Dendritic cell treated with granulocyte-macrophage colony-stimulating factor and Interleukin-4, amounts not matched to agents 40 ng/mL and 50 ng/mL, for 4 days (primary cell): Measurements from ENCODE around the gene LENG8.

Source experiments
- H3K27ac Mint-ChIP-seq: one replicate; pipeline ENCODE4 v1.8.0; 2022; ENCODE audit warnings: mild to moderate bottlenecking, mixed read lengths
- H3K27me3 Mint-ChIP-seq: one replicate; pipeline ENCODE4 v1.8.0; 2022; ENCODE audit warnings: mild to moderate bottlenecking, mixed read lengths
- H3K36me3 Mint-ChIP-seq: one replicate; pipeline ENCODE4 v1.8.0; 2022; ENCODE audit warnings: low read depth, mixed read lengths
- H3K4me1 Mint-ChIP-seq: one replicate; pipeline ENCODE4 v1.8.0; 2022; ENCODE audit warnings: low read depth, mixed read lengths
- H3K4me3 Mint-ChIP-seq: one replicate; pipeline ENCODE4 v1.8.0; 2022; ENCODE audit warnings: mild to moderate bottlenecking, moderate library complexity, mixed read lengths
- H3K9me3 Mint-ChIP-seq: one replicate; pipeline ENCODE4 v1.8.0; 2022; ENCODE audit warnings: mixed read lengths
- intact Hi-C: fragments of 100-400 bp; cut with micrococcal nuclease; formaldehyde crosslinking; loops from one replicate; pipeline ENCODE4 v1.15.0; 2022

Gene LENG8

GRCh38 chr19:54456423-54457373 is 7.7 kb downstream of the LENG8 start:
- intact Hi-C loops = no loop called here
- H3K27me3 Mint-ChIP-seq = no peaks in the 10 kb centered on the region
- no peaks in the 10 kb centered on the region for H3K9me3 Mint-ChIP-seq
- H3K4me3 Mint-ChIP-seq = no peak overlapping the region
- peaks cover 52% of the 10 kb centered on the region for H3K4me1 Mint-ChIP-seq
- H3K27ac Mint-ChIP-seq = no peak overlapping the region
- peaks cover 100% of the 10 kb centered on the region for H3K36me3 Mint-ChIP-seq

DNA sequence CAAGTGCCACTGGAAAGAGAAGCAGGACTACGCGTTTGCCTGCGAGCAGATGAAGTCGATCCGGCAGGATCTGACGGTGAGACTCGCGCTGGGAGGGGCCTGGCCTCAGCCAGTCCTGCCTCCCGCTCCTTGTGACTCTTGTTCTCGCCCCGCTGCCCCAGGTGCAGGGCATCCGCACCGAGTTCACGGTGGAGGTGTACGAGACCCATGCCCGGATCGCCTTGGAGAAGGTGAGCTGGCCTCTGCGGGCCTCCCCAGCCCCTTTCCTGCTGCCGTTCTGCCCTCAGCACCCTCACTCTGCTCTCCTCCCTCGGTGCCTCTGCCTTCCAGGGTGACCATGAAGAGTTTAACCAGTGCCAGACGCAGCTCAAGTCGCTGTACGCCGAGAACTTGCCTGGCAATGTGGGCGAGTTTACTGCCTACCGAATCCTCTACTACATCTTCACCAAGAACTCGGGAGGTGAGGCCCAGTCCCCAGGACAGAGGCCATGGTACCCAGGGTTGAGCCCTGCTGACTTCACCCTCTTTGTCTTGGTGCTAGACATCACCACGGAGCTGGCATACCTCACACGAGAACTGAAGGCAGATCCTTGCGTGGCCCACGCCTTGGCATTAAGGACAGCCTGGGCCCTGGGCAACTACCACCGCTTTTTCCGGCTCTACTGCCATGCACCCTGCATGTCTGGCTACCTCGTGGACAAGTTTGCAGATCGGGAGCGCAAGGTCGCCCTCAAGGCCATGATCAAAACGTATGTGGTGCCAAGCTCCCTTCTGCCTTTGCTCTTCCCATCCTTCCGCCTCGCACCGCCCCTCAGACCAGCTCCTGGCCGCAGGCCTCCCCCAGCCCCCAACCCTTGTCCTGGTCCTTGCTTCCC is 9.0 kb downstream of the LENG8 start:
- intact Hi-C loops = no loop called here

DNA sequence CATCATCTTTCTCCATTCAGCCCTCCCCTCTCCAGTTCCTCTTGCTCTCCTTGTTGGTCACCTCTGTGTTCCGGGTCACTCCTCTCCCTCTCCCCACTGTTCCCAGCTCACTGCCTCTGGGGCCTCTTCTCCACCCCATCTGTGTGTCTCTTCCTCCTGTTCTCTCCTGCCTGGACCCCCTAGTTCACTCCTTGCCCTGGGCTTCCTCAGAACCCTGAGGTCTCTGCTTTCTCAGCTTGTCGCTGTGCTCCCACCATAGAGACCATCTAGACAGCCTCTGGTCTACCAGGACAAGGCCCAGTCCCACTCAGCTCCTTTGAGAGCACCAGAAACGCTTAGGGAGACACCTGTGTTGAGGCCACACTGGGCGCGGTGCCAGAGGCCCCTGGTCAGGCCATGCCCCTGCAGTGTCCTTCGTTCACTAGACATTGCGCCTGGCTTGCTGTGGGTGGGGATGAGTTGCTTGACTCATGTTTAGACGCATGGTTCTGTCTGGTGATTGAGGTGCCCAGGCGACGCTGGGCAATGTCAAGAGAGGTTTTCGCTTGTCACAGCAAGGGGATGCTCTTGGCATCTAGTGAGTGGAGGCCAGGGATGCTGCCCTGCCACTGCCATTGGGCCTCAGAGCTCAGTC is 9.8 kb downstream of the LENG8 start:
- no peak overlapping the region for H3K4me3 Mint-ChIP-seq
- peaks cover 51% of the 10 kb centered on the region for H3K4me1 Mint-ChIP-seq
- H3K9me3 Mint-ChIP-seq = no peaks in the 10 kb centered on the region
- H3K27me3 Mint-ChIP-seq = no peaks in the 10 kb centered on the region
- intact Hi-C loops = no loop called here
- peaks cover 91% of the 10 kb centered on the region for H3K36me3 Mint-ChIP-seq
- H3K27ac Mint-ChIP-seq = peak overlapping the region; percentile 8

More for the DNA sequence above, 9.0 kb downstream of the LENG8 start:
- H3K27me3 Mint-ChIP-seq = no peaks in the 10 kb centered on the region
- no peaks in the 10 kb centered on the region for H3K9me3 Mint-ChIP-seq
- peaks cover 59% of the 10 kb centered on the region for H3K4me1 Mint-ChIP-seq
- H3K4me3 Mint-ChIP-seq = no peak overlapping the region
- peaks cover 99% of the 10 kb centered on the region for H3K36me3 Mint-ChIP-seq
- peak overlapping the region; percentile 8 for H3K27ac Mint-ChIP-seq

- Mint-ChIP-seq H3K9me3 (no peaks in the 10 kb centered on the region), H3K27ac (peak overlapping the region; percentile 17), H3K27me3 (no peaks in the 10 kb centered on the region), H3K36me3 (peaks cover 83% of the 10 kb centered on the region), H3K4me1 (peaks cover 59% of the 10 kb centered on the region), H3K4me3 (no peak overlapping the region)
- intact Hi-C loops = no loop called here
Observed at GRCh38 chr19:54459282-54460229, 10.6 kb downstream of the LENG8 start.

GRCh38 chr19:54460230-54461005 is 11.4 kb downstream of the LENG8 start:
- Mint-ChIP-seq H3K9me3 (no peaks in the 10 kb centered on the region), H3K27me3 (peaks cover 4% of the 10 kb centered on the region), H3K36me3 (peaks cover 75% of the 10 kb centered on the region), H3K27ac (peak overlapping the region; percentile 17), H3K4me3 (no peak overlapping the region), H3K4me1 (peaks cover 63% of the 10 kb centered on the region)
- intact Hi-C loops = no loop called here

GRCh38 chr19:54461210-54461609 is 12.2 kb downstream of the LENG8 start:
- Mint-ChIP-seq H3K4me1 (peaks cover 63% of the 10 kb centered on the region), H3K4me3 (no peak overlapping the region), H3K27me3 (peaks cover 12% of the 10 kb centered on the region), H3K9me3 (no peaks in the 10 kb centered on the region), H3K27ac (peak overlapping the region; percentile 95), H3K36me3 (peaks cover 67% of the 10 kb centered on the region)
- intact Hi-C loops = no loop called here

GRCh38 chr19:54461613-54462012 is 12.6 kb downstream of the LENG8 start:
- peak overlapping the region; percentile 78 for H3K4me3 Mint-ChIP-seq
- peak overlapping the region; percentile 95 for H3K27ac Mint-ChIP-seq
- peaks cover 15% of the 10 kb centered on the region for H3K27me3 Mint-ChIP-seq
- peaks cover 63% of the 10 kb centered on the region for H3K36me3 Mint-ChIP-seq
- no peaks in the 10 kb centered on the region for H3K9me3 Mint-ChIP-seq
- intact Hi-C loops = loop anchor here (1.0 kb wide), 1 partner anchor 13 kb away; no protein-coding TSS in a partner anchor
- H3K4me1 Mint-ChIP-seq = peaks cover 63% of the 10 kb centered on the region

- H3K4me1 Mint-ChIP-seq = peaks cover 63% of the 10 kb centered on the region
- no peaks in the 10 kb centered on the region for H3K9me3 Mint-ChIP-seq
- peak overlapping the region; percentile 78 for H3K4me3 Mint-ChIP-seq
- H3K36me3 Mint-ChIP-seq = peaks cover 57% of the 10 kb centered on the region
- peaks cover 19% of the 10 kb centered on the region for H3K27me3 Mint-ChIP-seq
- intact Hi-C loops = loop anchor here (1.0 kb wide), 1 partner anchor 14 kb away; no protein-coding TSS in a partner anchor
- peak overlapping the region; percentile 95 for H3K27ac Mint-ChIP-seq
Observed at GRCh38 chr19:54462047-54462654, 13.2 kb downstream of the LENG8 start.

GRCh38 chr19:54462655-54463530 is 13.9 kb downstream of the LENG8 start:
- Mint-ChIP-seq H3K9me3 (no peaks in the 10 kb centered on the region), H3K4me1 (peaks cover 61% of the 10 kb centered on the region), H3K27ac (peak overlapping the region; percentile 95), H3K27me3 (peaks cover 24% of the 10 kb centered on the region), H3K4me3 (peak overlapping the region; percentile 82), H3K36me3 (peaks cover 50% of the 10 kb centered on the region)
- intact Hi-C loops = loop anchor here (1.0 kb wide), 1 partner anchor 15 kb away; no protein-coding TSS in a partner anchor

DNA sequence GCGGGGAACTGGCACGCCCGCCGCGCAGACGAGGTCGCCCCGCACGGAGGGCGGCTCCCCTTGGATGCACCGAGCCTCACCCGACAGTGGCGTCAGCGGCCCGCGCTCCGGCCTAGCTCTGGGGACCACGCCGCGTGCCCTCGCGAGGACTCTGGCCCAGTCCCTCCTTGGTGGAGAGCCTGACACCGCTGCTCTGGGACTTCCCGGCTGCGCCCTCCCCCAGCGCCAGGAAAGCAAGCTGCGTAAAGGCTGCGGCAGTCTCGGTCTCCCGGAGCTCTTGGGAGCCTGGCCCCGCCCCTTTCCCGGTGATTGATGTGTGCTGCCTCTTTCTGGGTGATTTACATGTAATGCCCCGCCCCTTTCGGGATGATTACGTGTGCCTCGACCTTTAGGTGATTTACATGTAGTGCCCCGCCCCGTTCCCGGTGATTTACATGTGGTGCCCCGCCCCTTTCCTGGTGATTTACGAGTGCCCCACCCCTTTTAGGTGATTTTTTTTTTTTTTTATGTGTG is 14.6 kb downstream of the LENG8 start, which contains the start of gene LENG9:
LENG9 (minus strand) TSS at position 248 of the 513 bp plus-strand sequence. CDS start 252 bp downstream, outside the sequence.
- Mint-ChIP-seq H3K36me3 (peaks cover 43% of the 10 kb centered on the region), H3K4me3 (peak within 1 kb of the TSS; percentile 82), H3K4me1 (peaks cover 54% of the 10 kb centered on the region), H3K9me3 (no peaks in the 10 kb centered on the region), H3K27ac (peak within 1 kb of the TSS; percentile 95), H3K27me3 (peaks cover 28% of the 10 kb centered on the region)
- intact Hi-C loops = no loop called here
